Breast epithelium (tissue), 4 donors: ENCODE results near the gene AGBL1. TPM values are rescaled to one million over a fixed set of nuclear protein-coding genes. Genes with fewer than 3 reads are reported as not detected.

ENCODE experiments used
- DNase-seq, 2 donors: peaks; one replicate each; pipeline ENCODE4 v3.0.0-alpha.2; 2019; ENCODE audit warnings: low spot score in 2 of 2
- H3K27ac ChIP-seq, 2 donors: fragments of 200-600 bp; sonication (generic) in 1 of 2; one replicate each; pipeline ENCODE4 v1.5.1; 2016 to 2019; ENCODE audit warnings: mild to moderate bottlenecking in 1 of 2
- H3K27me3 ChIP-seq, 2 donors: fragments of 200-600 bp; sonication (generic) in 1 of 2; one replicate each; pipeline versions ENCODE4 v1.5.1 to v1.6.0; 2017 to 2019; ENCODE audit warnings: control low read depth in 1 of 2, mild to moderate bottlenecking in 1 of 2
- H3K36me3 ChIP-seq: fragments of 200-600 bp; one replicate; pipeline ENCODE4 v1.5.1; 2019
- H3K4me1 ChIP-seq, 2 donors: fragments of 200-600 bp; sonication (generic); one replicate each; pipeline ENCODE4 v1.5.1; 2016 to 2019; ENCODE audit warnings: control low read depth in 1 of 2
- H3K4me3 ChIP-seq, 3 donors: fragments of 200-600 bp; sonication (generic); 1 replicate in 2 of 3; 2 replicates in 1 of 3; pipeline ENCODE4 v1.5.1; 2016 to 2019; ENCODE audit warnings: mild to moderate bottlenecking in 3 of 3, moderate library complexity in 2 of 3
- H3K9me3 ChIP-seq, 2 donors: fragments of 200-600 bp; sonication (generic) in 1 of 2; one replicate each; pipeline ENCODE4 v1.5.1; 2016 to 2019; ENCODE audit warnings: control low read depth in 1 of 2
- POLR2A ChIP-seq: fragments of 450-650 bp; IDR thresholded peaks from one replicate; pipeline ENCODE4 v1.6.1; 2016; ENCODE audit warnings: antibody characterized with exemption, mild to moderate bottlenecking, moderate library complexity
- POLR2AphosphoS5 ChIP-seq, 3 donors: sonication (generic); formaldehyde crosslinking; IDR thresholded peaks; one replicate each; pipeline ENCODE4 v1.6.1; 2017; ENCODE audit warnings: antibody characterized with exemption in 3 of 3
- intact Hi-C: fragments of 100-400 bp; cut with DNase I; formaldehyde crosslinking; loops from one replicate; pipeline ENCODE4 v1.15.1; 2023; ENCODE audit warnings: low total_unique reads
- total RNA-seq, 3 donors: library from RNA; depleted of rRNA; stranded (reverse); fragments of >200 nt; gene quantifications; one replicate each; pipeline ENCODE4 v1.1.0, GENCODE V29; 2016
- TF ChIP-seq, protein P1 (sequence below), 3 donors: fragments of 450-650 bp; IDR thresholded peaks; one replicate each; pipeline ENCODE4 v1.5.1; 2016 to 2017; ENCODE audit warnings: antibody characterized with exemption in 3 of 3, mild to moderate bottlenecking in 3 of 3, moderate library complexity in 3 of 3

Gene AGBL1
- total RNA-seq, 3 donors from 2014 or later = not detected

GRCh38 chr15:87047203-87047965 is 967.7 kb downstream of the AGBL1 start:
- no peak for DNase-seq
- H3K9me3 ChIP-seq = no peaks in the 10 kb centered on the region
- H3K4me1 ChIP-seq = no peaks in the 10 kb centered on the region
- no peak overlapping the region for H3K4me3 ChIP-seq
- intact Hi-C loops = no loop called here
- TF ChIP-seq, protein P1, sequence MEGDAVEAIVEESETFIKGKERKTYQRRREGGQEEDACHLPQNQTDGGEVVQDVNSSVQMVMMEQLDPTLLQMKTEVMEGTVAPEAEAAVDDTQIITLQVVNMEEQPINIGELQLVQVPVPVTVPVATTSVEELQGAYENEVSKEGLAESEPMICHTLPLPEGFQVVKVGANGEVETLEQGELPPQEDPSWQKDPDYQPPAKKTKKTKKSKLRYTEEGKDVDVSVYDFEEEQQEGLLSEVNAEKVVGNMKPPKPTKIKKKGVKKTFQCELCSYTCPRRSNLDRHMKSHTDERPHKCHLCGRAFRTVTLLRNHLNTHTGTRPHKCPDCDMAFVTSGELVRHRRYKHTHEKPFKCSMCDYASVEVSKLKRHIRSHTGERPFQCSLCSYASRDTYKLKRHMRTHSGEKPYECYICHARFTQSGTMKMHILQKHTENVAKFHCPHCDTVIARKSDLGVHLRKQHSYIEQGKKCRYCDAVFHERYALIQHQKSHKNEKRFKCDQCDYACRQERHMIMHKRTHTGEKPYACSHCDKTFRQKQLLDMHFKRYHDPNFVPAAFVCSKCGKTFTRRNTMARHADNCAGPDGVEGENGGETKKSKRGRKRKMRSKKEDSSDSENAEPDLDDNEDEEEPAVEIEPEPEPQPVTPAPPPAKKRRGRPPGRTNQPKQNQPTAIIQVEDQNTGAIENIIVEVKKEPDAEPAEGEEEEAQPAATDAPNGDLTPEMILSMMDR (IDR thresholded peaks at IDR 0.05) = no peak
- TF ChIP-seq POLR2A (no peak), POLR2AphosphoS5 (IDR thresholded peaks at IDR 0.05) (no peak)
- H3K27ac ChIP-seq = no peak overlapping the region
- H3K36me3 ChIP-seq = no peaks in the 10 kb centered on the region
- no peaks in the 10 kb centered on the region for H3K27me3 ChIP-seq
